ENCODE measurements around the gene SGF29. TPM values are rescaled to one million over a fixed set of nuclear protein-coding genes. Genes with fewer than 3 reads are reported as not detected.

The SGF29 gene
- total RNA-seq, 1 donor from 2014 or later: 21.6 TPM

DNA sequence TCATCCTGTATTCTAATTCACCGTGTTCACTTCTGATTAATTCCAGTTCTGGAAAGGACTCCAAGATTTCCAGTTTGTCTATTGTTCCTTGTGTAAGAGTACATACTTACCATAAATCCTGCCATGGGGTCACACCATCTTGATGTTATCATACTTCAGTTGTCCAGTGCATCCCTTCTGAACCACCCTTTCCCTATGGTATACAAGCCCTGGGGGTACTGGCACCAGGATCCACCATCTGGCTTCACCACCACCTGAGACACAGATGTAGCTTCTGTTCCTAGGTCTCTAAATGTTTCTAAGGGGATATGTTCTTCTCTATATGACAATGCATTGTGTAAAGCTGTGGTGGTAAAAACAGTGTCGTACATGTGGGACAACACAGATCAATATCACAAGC is 21.2 kb downstream of the SGF29 start:
- TF ChIP-seq, protein P1, sequence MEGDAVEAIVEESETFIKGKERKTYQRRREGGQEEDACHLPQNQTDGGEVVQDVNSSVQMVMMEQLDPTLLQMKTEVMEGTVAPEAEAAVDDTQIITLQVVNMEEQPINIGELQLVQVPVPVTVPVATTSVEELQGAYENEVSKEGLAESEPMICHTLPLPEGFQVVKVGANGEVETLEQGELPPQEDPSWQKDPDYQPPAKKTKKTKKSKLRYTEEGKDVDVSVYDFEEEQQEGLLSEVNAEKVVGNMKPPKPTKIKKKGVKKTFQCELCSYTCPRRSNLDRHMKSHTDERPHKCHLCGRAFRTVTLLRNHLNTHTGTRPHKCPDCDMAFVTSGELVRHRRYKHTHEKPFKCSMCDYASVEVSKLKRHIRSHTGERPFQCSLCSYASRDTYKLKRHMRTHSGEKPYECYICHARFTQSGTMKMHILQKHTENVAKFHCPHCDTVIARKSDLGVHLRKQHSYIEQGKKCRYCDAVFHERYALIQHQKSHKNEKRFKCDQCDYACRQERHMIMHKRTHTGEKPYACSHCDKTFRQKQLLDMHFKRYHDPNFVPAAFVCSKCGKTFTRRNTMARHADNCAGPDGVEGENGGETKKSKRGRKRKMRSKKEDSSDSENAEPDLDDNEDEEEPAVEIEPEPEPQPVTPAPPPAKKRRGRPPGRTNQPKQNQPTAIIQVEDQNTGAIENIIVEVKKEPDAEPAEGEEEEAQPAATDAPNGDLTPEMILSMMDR (IDR thresholded peaks at IDR 0.05; ENCODE audit: unreplicated experiment): no peak
- no peak for DNase-seq (ENCODE audit: low spot score in 2 of 2, unreplicated experiment in 2 of 2)
- Mint-ChIP-seq H3K4me3 (no peak overlapping the region), H3K27me3 (ENCODE audit: low read depth) (no peaks in the 10 kb centered on the region), H3K36me3 (peaks cover 12% of the 10 kb centered on the region), H3K9me3 (no peaks in the 10 kb centered on the region), H3K27ac (no peak overlapping the region), H3K4me1 (peaks cover 24% of the 10 kb centered on the region)

DNA sequence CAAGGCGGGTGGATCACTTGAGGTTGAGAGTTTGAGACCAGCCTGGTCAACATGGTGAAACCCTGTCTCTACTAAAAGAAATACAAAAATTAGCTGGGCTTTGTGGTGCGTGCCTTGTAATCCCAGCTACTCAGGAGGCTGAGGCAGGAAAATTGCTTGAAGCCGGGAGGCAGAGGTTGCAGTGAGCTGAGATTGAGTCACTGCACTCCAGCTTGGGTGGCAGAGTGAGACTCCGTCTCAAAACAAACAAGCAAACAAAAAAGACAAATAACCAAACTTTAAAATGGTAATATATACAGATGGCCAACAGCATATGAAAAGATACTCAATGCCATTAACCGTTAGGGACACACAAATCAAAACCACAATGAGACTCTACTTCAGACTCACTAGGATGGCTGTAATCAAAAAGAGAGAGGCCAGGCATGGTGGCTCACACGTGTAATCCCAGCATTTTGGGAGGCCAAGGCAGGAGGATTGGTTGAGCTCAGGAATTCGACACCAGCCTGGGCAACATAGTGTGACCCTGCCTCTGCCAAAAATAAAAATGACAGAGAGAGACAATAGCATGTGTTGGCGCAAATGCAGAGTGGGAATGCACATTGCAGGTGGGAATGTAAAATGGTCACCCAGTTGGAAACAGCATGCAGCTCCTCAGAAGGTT is 21.9 kb downstream of the SGF29 start:
- Mint-ChIP-seq H3K4me3 (no peak overlapping the region), H3K9me3 (no peaks in the 10 kb centered on the region), H3K36me3 (peaks cover 12% of the 10 kb centered on the region), H3K27ac (no peak overlapping the region), H3K4me1 (peaks cover 24% of the 10 kb centered on the region), H3K27me3 (ENCODE audit: low read depth) (no peaks in the 10 kb centered on the region)
- TF ChIP-seq, protein P1 (IDR thresholded peaks at IDR 0.05; ENCODE audit: unreplicated experiment): no peak
- DNase-seq (ENCODE audit: low spot score in 2 of 2, unreplicated experiment in 2 of 2): no peak

DNA sequence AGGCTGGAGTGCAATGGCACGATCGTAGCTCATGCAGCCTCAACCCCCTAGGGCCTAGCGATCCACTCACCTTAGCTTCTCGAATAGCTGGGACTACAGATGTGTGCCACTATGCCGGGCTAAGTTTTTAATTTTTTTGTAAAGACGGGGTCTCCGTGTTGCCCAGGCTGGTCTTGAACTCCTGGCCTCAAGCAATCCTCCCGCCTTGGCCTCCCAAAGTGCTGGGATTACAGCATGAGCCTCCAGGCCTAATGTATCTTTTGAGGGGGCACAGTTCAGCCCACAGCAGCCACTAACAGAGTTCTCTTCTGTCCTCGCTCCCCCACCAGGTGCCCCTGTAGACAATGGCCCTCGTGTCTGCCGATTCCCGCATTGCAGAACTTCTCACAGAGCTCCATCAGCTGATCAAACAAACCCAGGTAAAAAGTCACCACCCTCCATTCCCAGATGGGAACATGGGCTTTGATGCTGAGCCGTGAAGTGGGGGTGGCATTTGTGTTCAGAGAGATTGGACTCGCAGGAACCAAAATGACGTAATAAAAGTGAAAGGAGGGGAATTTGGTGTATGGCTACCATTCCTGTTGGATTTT is 27.1 kb downstream of the SGF29 start:
- peaks cover 38% of the 10 kb centered on the region for H3K36me3 Mint-ChIP-seq
- H3K27me3 Mint-ChIP-seq (ENCODE audit: low read depth): no peaks in the 10 kb centered on the region
- no peak overlapping the region for H3K4me3 Mint-ChIP-seq
- no peak for DNase-seq (ENCODE audit: low spot score in 2 of 2, unreplicated experiment in 2 of 2)
- no peaks in the 10 kb centered on the region for H3K4me1 Mint-ChIP-seq
- H3K9me3 Mint-ChIP-seq: no peaks in the 10 kb centered on the region
- TF ChIP-seq, protein P1 (IDR thresholded peaks at IDR 0.05; ENCODE audit: unreplicated experiment): no peak
- no peak overlapping the region for H3K27ac Mint-ChIP-seq

DNA sequence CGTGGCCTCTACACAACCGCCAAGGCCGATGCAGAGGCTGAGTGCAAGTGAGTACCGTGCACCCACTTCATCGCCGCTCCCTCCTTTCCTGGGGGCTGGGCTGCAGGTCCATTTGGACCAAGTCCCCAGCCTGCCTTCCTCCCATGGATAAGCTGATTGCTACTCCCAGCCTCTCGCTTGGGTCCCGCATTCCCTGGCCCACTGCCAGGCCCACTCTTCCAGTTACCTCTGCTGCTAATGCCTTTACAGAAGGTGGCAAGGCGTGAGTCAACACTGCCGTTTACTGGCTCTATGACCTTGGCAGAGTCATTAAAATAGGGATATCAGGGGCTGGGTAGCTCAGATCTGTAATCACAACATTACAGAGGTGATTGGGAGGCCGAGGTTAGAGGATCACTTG is 32.0 kb downstream of the SGF29 start:
- TF ChIP-seq, protein P1 (IDR thresholded peaks at IDR 0.05; ENCODE audit: unreplicated experiment): no peak

DNA sequence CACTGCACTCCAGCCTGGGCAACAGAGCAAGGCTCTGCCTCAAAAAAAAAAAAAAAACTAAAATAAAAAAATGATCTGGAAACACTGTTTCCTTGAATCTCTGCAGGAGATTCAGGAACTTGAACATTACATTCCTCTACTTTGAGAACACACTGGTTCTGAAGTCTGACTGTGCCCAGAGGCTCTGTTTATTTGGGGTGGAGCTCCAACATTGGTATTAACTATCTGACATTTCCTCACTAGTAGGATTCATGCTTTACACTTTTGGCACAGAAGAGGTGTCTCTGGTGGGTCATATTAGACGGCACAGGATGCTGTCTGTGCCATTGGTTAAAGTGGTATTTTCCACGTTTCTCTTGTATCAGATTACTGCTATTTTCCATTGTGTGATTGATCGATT is 32.7 kb downstream of the SGF29 start:
- Mint-ChIP-seq H3K4me3 (no peak overlapping the region), H3K36me3 (peaks cover 48% of the 10 kb centered on the region), H3K4me1 (no peaks in the 10 kb centered on the region), H3K9me3 (no peaks in the 10 kb centered on the region), H3K27me3 (ENCODE audit: low read depth) (no peaks in the 10 kb centered on the region), H3K27ac (no peak overlapping the region)
- TF ChIP-seq, protein P1 (IDR thresholded peaks at IDR 0.05; ENCODE audit: unreplicated experiment): no peak
- DNase-seq (ENCODE audit: low spot score in 2 of 2, unreplicated experiment in 2 of 2): no peak

More for the DNA sequence above, 32.0 kb downstream of the SGF29 start:
- Mint-ChIP-seq H3K36me3 (peaks cover 48% of the 10 kb centered on the region), H3K27ac (no peak overlapping the region), H3K27me3 (ENCODE audit: low read depth) (no peaks in the 10 kb centered on the region), H3K9me3 (no peaks in the 10 kb centered on the region), H3K4me3 (no peak overlapping the region), H3K4me1 (no peaks in the 10 kb centered on the region)
- DNase-seq (ENCODE audit: low spot score in 2 of 2, unreplicated experiment in 2 of 2): no peak

Measured in mesothelial cell of epicardium (in vitro differentiated cells).